Astrocyte (in vitro differentiated cells and primary cell): ENCODE measurements around the gene PAPPA2. TPM values are rescaled to one million over a fixed set of nuclear protein-coding genes. Genes with fewer than 3 reads are reported as not detected.

Source experiments
- DNase-seq: peaks from one replicate; pipeline ENCODE4 v3.0.0-alpha.2; 2010; ENCODE audit warnings: low read depth
- FAIRE-seq: peaks from 2 replicates; lab custom pipeline; 2011; peaks lifted over from hg19 to GRCh38; lab: Jason Lieb, UNC
- H2AFZ ChIP-seq: 2 replicates; pipeline ENCODE4 v1.6.0; 2012; ENCODE audit warnings: low read depth, low read length, inconsistent platforms
- H3K27ac ChIP-seq: 2 replicates; pipeline ENCODE4 v1.5.1; 2011; ENCODE audit warnings: low read depth, low read length, inconsistent platforms
- H3K27me3 ChIP-seq: 2 replicates; pipeline ENCODE4 v1.6.0; 2011; ENCODE audit warnings: low read length, inconsistent platforms; ENCODE audit not compliant: insufficient read depth
- H3K36me3 ChIP-seq: 2 replicates; pipeline ENCODE4 v1.5.1; 2011; ENCODE audit warnings: low read length, inconsistent platforms; ENCODE audit not compliant: insufficient read depth
- H3K4me1 ChIP-seq: 2 replicates; pipeline ENCODE4 v1.5.1; 2011; ENCODE audit warnings: low read length, inconsistent platforms; ENCODE audit not compliant: insufficient read depth
- H3K4me2 ChIP-seq: 2 replicates; pipeline ENCODE4 v1.6.0; 2012; ENCODE audit warnings: low read length, inconsistent platforms
- H3K4me3 ChIP-seq: 2 replicates; pipeline ENCODE4 v1.5.1; 2011; ENCODE audit warnings: low read depth, mild to moderate bottlenecking, low read length, inconsistent platforms; ENCODE audit not compliant: insufficient read depth
- H3K79me2 ChIP-seq: 2 replicates; pipeline ENCODE4 v1.6.0; 2012; ENCODE audit warnings: mild to moderate bottlenecking, low read length, inconsistent platforms; ENCODE audit not compliant: insufficient read depth
- H3K9ac ChIP-seq: 2 replicates; pipeline ENCODE4 v1.6.0; 2012; ENCODE audit warnings: mild to moderate bottlenecking, low read length, inconsistent platforms
- H3K9me3 ChIP-seq: 2 replicates; pipeline ENCODE4 v1.5.1; 2012; ENCODE audit warnings: low read depth, mild to moderate bottlenecking, low read length, inconsistent platforms; ENCODE audit not compliant: insufficient read depth
- H4K20me1 ChIP-seq: 2 replicates; pipeline ENCODE4 v1.6.0; 2012; ENCODE audit warnings: low read length, inconsistent platforms; ENCODE audit not compliant: insufficient read depth
- H3K27ac Mint-ChIP-seq: one replicate; pipeline ENCODE4 v1.8.0; 2021; ENCODE audit warnings: mild to moderate bottlenecking, mixed read lengths; ENCODE audit not compliant: unreplicated experiment
- H3K27me3 Mint-ChIP-seq: one replicate; pipeline ENCODE4 v1.8.0; 2021; ENCODE audit warnings: low read depth, mixed read lengths; ENCODE audit not compliant: unreplicated experiment
- H3K36me3 Mint-ChIP-seq: one replicate; pipeline ENCODE4 v1.8.0; 2021; ENCODE audit warnings: low read depth, mixed read lengths; ENCODE audit not compliant: unreplicated experiment
- H3K4me1 Mint-ChIP-seq: one replicate; pipeline ENCODE4 v1.8.0; 2021; ENCODE audit warnings: low read depth, mixed read lengths; ENCODE audit not compliant: unreplicated experiment
- H3K4me3 Mint-ChIP-seq: one replicate; pipeline ENCODE4 v1.8.0; 2021; ENCODE audit warnings: mild to moderate bottlenecking, moderate library complexity, mixed read lengths; ENCODE audit not compliant: unreplicated experiment
- H3K9me3 Mint-ChIP-seq: one replicate; pipeline ENCODE4 v1.8.0; 2021; ENCODE audit warnings: mild to moderate bottlenecking, mixed read lengths; ENCODE audit not compliant: unreplicated experiment
- CTCF ChIP-seq: IDR thresholded peaks from 2 replicates; pipeline ENCODE4 v1.5.1; 2011; ENCODE audit warnings: low read depth, mild to moderate bottlenecking, inconsistent platforms, low read length, moderate library complexity; ENCODE audit not compliant: insufficient read depth
- EZH2 ChIP-seq: IDR thresholded peaks from 2 replicates; pipeline ENCODE4 v1.6.1; 2012; ENCODE audit warnings: mild to moderate bottlenecking, low read length, inconsistent platforms; ENCODE audit not compliant: insufficient read depth
- total RNA-seq: library from RNA; stranded (reverse); gene quantifications from 2 replicates; pipeline ENCODE4 v1.2.1, GENCODE V29; 2021

The PAPPA2 gene
- total RNA-seq, 1 donor from 2014 or later, result 19.0 TPM

DNA sequence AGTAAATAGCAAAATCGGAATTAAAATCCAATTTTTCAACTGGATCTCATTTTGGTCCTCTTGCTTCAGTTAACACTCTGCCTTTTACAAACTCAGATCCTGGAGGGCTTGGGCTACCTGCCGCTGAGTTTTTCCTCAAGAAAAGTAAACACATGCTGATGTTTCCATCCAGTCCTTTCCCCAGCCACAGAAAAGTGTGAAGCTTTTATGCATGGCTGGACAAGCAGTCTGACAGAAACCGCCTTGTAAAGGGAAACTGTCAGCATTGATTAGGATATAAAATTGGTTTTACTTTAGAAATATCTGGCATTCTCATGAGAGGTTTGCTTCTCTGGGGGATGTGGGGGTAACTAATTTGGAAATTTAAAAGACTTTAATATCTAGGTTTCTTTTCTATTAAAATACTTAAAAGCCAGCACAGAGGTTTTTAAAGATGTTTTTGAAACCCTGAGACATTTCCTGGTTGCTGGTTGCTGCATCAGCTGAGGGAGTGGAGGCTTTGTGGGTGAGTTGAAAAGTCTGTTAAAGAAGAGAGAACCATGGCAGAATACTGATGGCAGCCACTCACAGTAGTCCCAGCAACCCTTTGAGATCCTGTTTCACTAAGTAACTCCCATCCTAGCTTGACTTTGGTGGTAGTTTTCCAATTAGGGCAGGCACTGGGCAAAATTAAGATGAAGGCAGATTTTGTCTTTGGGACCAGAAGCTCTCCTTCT is 238.3 kb downstream of the PAPPA2 start:
- no peaks in the 10 kb centered on the region for H3K4me1 ChIP-seq
- H3K27ac ChIP-seq, result no peak overlapping the region
- Mint-ChIP-seq H3K27me3 (no peaks in the 10 kb centered on the region), H3K9me3 (peaks cover 3% of the 10 kb centered on the region), H3K36me3 (no peaks in the 10 kb centered on the region), H3K27ac (no peak overlapping the region), H3K4me1 (peaks cover 2% of the 10 kb centered on the region), H3K4me3 (no peak overlapping the region)
- H3K4me3 ChIP-seq, result no peak overlapping the region
- no peak overlapping the region for H2AFZ ChIP-seq
- FAIRE-seq (no peak), DNase-seq (no peak)
- H3K9me3 ChIP-seq, result no peaks in the 10 kb centered on the region
- no peaks in the 10 kb centered on the region for H3K79me2 ChIP-seq
- H3K9ac ChIP-seq, result no peak overlapping the region
- no peak overlapping the region for H3K4me2 ChIP-seq
- H4K20me1 ChIP-seq, result no peaks in the 10 kb centered on the region
- H3K36me3 ChIP-seq, result no peaks in the 10 kb centered on the region
- no peak for TF ChIP-seq CTCF
- no peak for TF ChIP-seq EZH2
- no peaks in the 10 kb centered on the region for H3K27me3 ChIP-seq

DNA sequence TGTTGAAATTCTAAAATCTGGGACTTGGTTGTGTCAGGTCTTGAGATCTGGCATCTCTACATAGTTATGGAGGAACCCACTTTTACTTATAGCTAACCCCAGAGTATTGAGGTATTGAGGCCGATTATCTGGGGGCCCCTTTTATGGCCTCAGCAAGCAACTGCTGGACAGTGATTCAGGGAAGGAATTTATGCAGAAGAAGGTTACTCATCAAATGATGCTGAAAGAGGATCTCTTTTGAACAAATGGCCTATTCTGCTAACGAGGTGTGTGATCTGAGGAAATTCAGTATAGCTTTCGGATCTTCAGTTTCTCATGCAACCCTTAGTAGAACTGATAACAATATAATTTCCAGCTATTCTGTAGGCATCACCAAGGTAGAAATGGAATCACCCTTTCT is 239.9 kb downstream of the PAPPA2 start:
- Histone ChIP-seq H3K4me1 (no peaks in the 10 kb centered on the region), H3K27me3 (no peaks in the 10 kb centered on the region), H3K9ac (no peak overlapping the region), H3K9me3 (no peaks in the 10 kb centered on the region), H3K36me3 (no peaks in the 10 kb centered on the region), H3K4me2 (no peak overlapping the region), H3K4me3 (no peak overlapping the region), H4K20me1 (no peaks in the 10 kb centered on the region), H2AFZ (no peak overlapping the region), H3K79me2 (no peaks in the 10 kb centered on the region), H3K27ac (no peak overlapping the region)
- Mint-ChIP-seq H3K27me3 (no peaks in the 10 kb centered on the region), H3K27ac (no peak overlapping the region), H3K36me3 (no peaks in the 10 kb centered on the region), H3K4me1 (no peaks in the 10 kb centered on the region), H3K4me3 (no peak overlapping the region), H3K9me3 (peaks cover 3% of the 10 kb centered on the region)
- TF ChIP-seq EZH2, result no peak
- no peak for TF ChIP-seq CTCF
- DNase-seq (no peak), FAIRE-seq (no peak)

DNA sequence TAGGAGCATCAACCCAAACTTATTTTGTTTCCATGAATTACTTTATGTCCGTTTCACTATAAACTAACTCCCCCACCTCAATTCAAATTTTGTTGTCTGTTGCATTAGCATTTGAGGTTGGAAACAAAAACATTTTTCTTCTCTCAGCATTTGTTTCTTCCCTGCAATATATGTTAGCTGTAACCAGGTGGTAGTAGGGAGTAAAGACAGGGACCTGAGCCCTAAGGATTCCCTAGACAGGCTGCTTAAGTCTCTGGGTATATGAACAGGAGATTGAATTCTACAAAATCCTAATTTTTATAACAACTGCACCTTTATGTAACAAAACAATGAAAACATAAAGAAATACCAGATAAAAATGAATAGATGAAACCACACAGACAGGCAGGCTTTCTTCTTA is 242.6 kb downstream of the PAPPA2 start:
- no peak overlapping the region for H2AFZ ChIP-seq
- H3K27ac Mint-ChIP-seq, result no peak overlapping the region
- no peaks in the 10 kb centered on the region for H4K20me1 ChIP-seq
- no peak overlapping the region for H3K27ac ChIP-seq
- no peaks in the 10 kb centered on the region for H3K79me2 ChIP-seq
- no peak overlapping the region for H3K4me3 Mint-ChIP-seq
- TF ChIP-seq CTCF (no peak), EZH2 (no peak)
- no peak overlapping the region for H3K4me3 ChIP-seq
- H3K27me3 ChIP-seq, result no peaks in the 10 kb centered on the region
- H3K4me1 ChIP-seq, result no peaks in the 10 kb centered on the region
- H3K9me3 Mint-ChIP-seq, result peaks cover 3% of the 10 kb centered on the region
- no peaks in the 10 kb centered on the region for H3K9me3 ChIP-seq
- no peaks in the 10 kb centered on the region for H3K36me3 Mint-ChIP-seq
- H3K4me2 ChIP-seq, result no peak overlapping the region
- H3K36me3 ChIP-seq, result no peaks in the 10 kb centered on the region
- FAIRE-seq (no peak), DNase-seq (no peak)
- no peaks in the 10 kb centered on the region for H3K4me1 Mint-ChIP-seq
- H3K27me3 Mint-ChIP-seq, result no peaks in the 10 kb centered on the region
- no peak overlapping the region for H3K9ac ChIP-seq
